H1 (cell line): ENCODE measurements around the gene NOX5. TPM values are rescaled to one million over a fixed set of nuclear protein-coding genes. Genes with fewer than 3 reads are reported as not detected.

Experiments
- CTCF ChIA-PET: fragments of 300-600 bp; sonication (Branson Sonifier 250); formaldehyde crosslinking; loops from one replicate; lab custom pipeline; 2021; ENCODE audit not compliant: partially characterized antibody; lab: Charles Lee
- POLR2A ChIA-PET: fragments of 300-600 bp; sonication (Branson Sonifier 250); formaldehyde crosslinking; loops from one replicate; lab custom pipeline; 2021; ENCODE audit warnings: inconsistent platforms; ENCODE audit not compliant: partially characterized antibody; lab: Charles Lee
- DNase-seq, 2 experiments: peaks; one replicate each; pipeline versions ENCODE4 v3.0.0 to v3.0.0-alpha.2; 2010 to 2022; ENCODE audit warnings: low spot score in 2 of 2, low read depth in 1 of 2, mixed read lengths in 1 of 2
- FAIRE-seq: peaks from 2 replicates; lab custom pipeline; 2011; peaks lifted over from hg19 to GRCh38; lab: Jason Lieb, UNC
- H2AFZ ChIP-seq: 2 replicates; pipeline ENCODE4 v1.8.1; 2012; ENCODE audit warnings: low read length, inconsistent platforms
- H2AK5ac ChIP-seq: 2 replicates; pipeline ENCODE4 v1.6.1; 2013; ENCODE audit warnings: low read depth, low read length
- H2BK120ac ChIP-seq: replicated peaks from 2 replicates; pipeline ENCODE3; 2013; ENCODE audit warnings: low read depth, low read length, inconsistent platforms
- H2BK12ac ChIP-seq: 2 replicates; pipeline ENCODE4 v1.6.1; 2013; ENCODE audit warnings: low read depth, low read length
- H2BK15ac ChIP-seq: 2 replicates; pipeline ENCODE4 v1.6.1; 2013; ENCODE audit warnings: low read length
- H2BK20ac ChIP-seq: 2 replicates; pipeline ENCODE4 v1.6.1; 2013; ENCODE audit warnings: low read length
- H2BK5ac ChIP-seq: 2 replicates; pipeline ENCODE4 v1.6.1; 2013; ENCODE audit warnings: low read depth, low read length
- H3K14ac ChIP-seq: 2 replicates; pipeline ENCODE4 v1.6.1; 2013; ENCODE audit warnings: inconsistent platforms; ENCODE audit not compliant: insufficient read length
- H3K18ac ChIP-seq: 2 replicates; pipeline ENCODE4 v1.6.1; 2013; ENCODE audit warnings: low read length; ENCODE audit errors: extremely low read depth
- H3K23ac ChIP-seq: 2 replicates; pipeline ENCODE4 v1.6.1; 2013; ENCODE audit warnings: inconsistent platforms; ENCODE audit not compliant: insufficient read length
- H3K23me2 ChIP-seq: 2 replicates; pipeline ENCODE4 v1.6.1; 2013; ENCODE audit warnings: low read depth, low read length
- H3K27ac ChIP-seq: 2 replicates; pipeline ENCODE4 v1.6.1; 2011; ENCODE audit warnings: low read depth, low read length, inconsistent platforms
- H3K27me3 ChIP-seq, 4 experiments: replicated peaks in 1 of 4; 1 replicate in 1 of 4; 2 replicates in 3 of 4; pipeline versions ENCODE4 v1.6.1 to v1.8.1; 2011 to 2013; ENCODE audit warnings: low read length in 3 of 4, mild to moderate bottlenecking in 3 of 4, inconsistent platforms in 2 of 4, mixed read lengths in 2 of 4, moderate library complexity in 1 of 4; ENCODE audit not compliant: control insufficient read depth in 3 of 4, insufficient read depth in 3 of 4; ENCODE audit errors: extremely low read depth in 1 of 4
- H3K36me3 ChIP-seq, 4 experiments: 2 replicates each; pipeline versions ENCODE4 v1.6.1 to v1.8.1; 2011 to 2013; ENCODE audit warnings: mild to moderate bottlenecking in 4 of 4, low read length in 3 of 4, moderate library complexity in 2 of 4, control low read depth in 1 of 4, inconsistent platforms in 1 of 4; ENCODE audit not compliant: insufficient read depth in 4 of 4, control insufficient read depth in 2 of 4
- H3K4ac ChIP-seq: replicated peaks from 2 replicates; pipeline ENCODE3; 2013; ENCODE audit warnings: low read length, low read depth, mixed read lengths, inconsistent platforms; ENCODE audit not compliant: insufficient read length
- H3K4me1 ChIP-seq, 4 experiments: replicated peaks in 1 of 4; 1 replicate in 1 of 4; 2 replicates in 3 of 4; pipeline versions ENCODE4 v1.6.1 to v1.8.1; 2011 to 2013; ENCODE audit warnings: low read length in 3 of 4, inconsistent platforms in 2 of 4, mixed read lengths in 1 of 4; ENCODE audit not compliant: insufficient read depth in 4 of 4, control insufficient read depth in 3 of 4
- H3K4me2 ChIP-seq, 2 experiments: 2 replicates each; pipeline versions ENCODE4 v1.6.1 to v1.8.1; 2011 to 2013; ENCODE audit warnings: low read depth in 2 of 2, low read length in 2 of 2, control low read depth in 1 of 2, inconsistent platforms in 1 of 2, mild to moderate bottlenecking in 1 of 2; ENCODE audit not compliant: insufficient read depth in 1 of 2
- H3K4me3 ChIP-seq, 4 experiments: fragments of 200-600, 300-600 bp in 1 of 4; sonication (generic), shearing (Covaris generic), sonication (Bioruptor Twin) in 1 of 4; 2 replicates each; pipeline versions ENCODE4 v1.5.1 to v1.8.1; 2011 to 2016; ENCODE audit warnings: low read length in 4 of 4, low read depth in 3 of 4, control low read depth in 2 of 4, inconsistent platforms in 2 of 4, mild to moderate bottlenecking in 2 of 4, mixed read lengths in 1 of 4, moderate library complexity in 1 of 4; ENCODE audit not compliant: insufficient read depth in 2 of 4; ENCODE audit errors: extremely low read depth in 1 of 4
- H3K56ac ChIP-seq: replicated peaks from 2 replicates; pipeline ENCODE3; 2013; ENCODE audit warnings: low read depth, mild to moderate bottlenecking, mixed read lengths, low read length, inconsistent platforms; ENCODE audit not compliant: insufficient read length
- H3K79me1 ChIP-seq: 2 replicates; pipeline ENCODE4 v1.6.1; 2013; ENCODE audit warnings: low read depth, low read length, control low read depth
- H3K79me2 ChIP-seq, 2 experiments: 2 replicates each; pipeline versions ENCODE4 v1.6.1 to v1.8.1; 2012 to 2013; ENCODE audit warnings: low read length in 2 of 2, mild to moderate bottlenecking in 2 of 2, inconsistent platforms in 1 of 2; ENCODE audit not compliant: insufficient read depth in 2 of 2, control insufficient read depth in 1 of 2
- H3K9ac ChIP-seq, 4 experiments: replicated peaks in 1 of 4; 1 replicate in 1 of 4; 2 replicates in 3 of 4; pipeline versions ENCODE4 v1.6.1 to v1.8.1; 2011 to 2013; ENCODE audit warnings: low read depth in 3 of 4, low read length in 3 of 4, control low read depth in 2 of 4, mild to moderate bottlenecking in 2 of 4, moderate library complexity in 2 of 4, inconsistent platforms in 1 of 4; ENCODE audit errors: extremely low read depth in 1 of 4
- H3K9me3 ChIP-seq, 2 experiments: 2 replicates each; pipeline versions ENCODE4 v1.6.1 to v1.8.1; 2012 to 2013; ENCODE audit warnings: mild to moderate bottlenecking in 2 of 2, moderate library complexity in 2 of 2, control low read depth in 1 of 2, inconsistent platforms in 1 of 2, low read depth in 1 of 2, low read length in 1 of 2, mixed read lengths in 1 of 2; ENCODE audit not compliant: insufficient read depth in 2 of 2
- H4K20me1 ChIP-seq, 2 experiments: replicated peaks in 1 of 2; 2 replicates each; pipeline versions ENCODE3 to v1.8.1; 2011 to 2013; ENCODE audit warnings: inconsistent platforms in 2 of 2, low read length in 2 of 2, mild to moderate bottlenecking in 1 of 2; ENCODE audit not compliant: insufficient read depth in 2 of 2, control insufficient read depth in 1 of 2
- H4K5ac ChIP-seq: 2 replicates; pipeline ENCODE4 v1.6.1; 2013; ENCODE audit warnings: low read length, low read depth, mixed read lengths, inconsistent platforms; ENCODE audit not compliant: insufficient read length
- H4K8ac ChIP-seq: 2 replicates; pipeline ENCODE4 v1.8.0; 2013; ENCODE audit warnings: mild to moderate bottlenecking, moderate library complexity, low read length, inconsistent platforms; ENCODE audit not compliant: insufficient read depth; ENCODE audit errors: extremely low read depth
- H4K91ac ChIP-seq: replicated peaks from 2 replicates; pipeline ENCODE3; 2013; ENCODE audit warnings: low read length, mixed read lengths, inconsistent platforms; ENCODE audit not compliant: insufficient read length
- NANOG ChIP-seq: IDR thresholded peaks from 2 replicates; pipeline ENCODE4 v1.6.1; 2011; ENCODE audit warnings: low read length, low read depth, mild to moderate bottlenecking, inconsistent platforms; ENCODE audit not compliant: insufficient read depth, poor library complexity, severe bottlenecking
- SIRT6 ChIP-seq: IDR thresholded peaks from one replicate; pipeline ENCODE4 v1.7.1; 2012; ENCODE audit warnings: low read length, inconsistent platforms
- YY1 ChIP-seq: IDR thresholded peaks from 2 replicates; pipeline ENCODE4 v1.6.1; 2011; ENCODE audit warnings: low read depth, mild to moderate bottlenecking, low read length
- WGBS, 2 experiments: shearing (Covaris generic) in 1 of 2; methylation state at CpG; one replicate each; pipeline versions ENCODE4 v1.1.6 to v1.1.7; 2013 to 2015; ENCODE audit warnings: low lambda C conversion rate in 2 of 2, mixed read lengths in 2 of 2, inconsistent platforms in 1 of 2, low coverage in 1 of 2, missing lambda C conversion rate in 1 of 2; ENCODE audit not compliant: insufficient replicate concordance in 2 of 2, insufficient coverage in 1 of 2, insufficient read length in 1 of 2; ENCODE audit errors: extremely low coverage in 1 of 2, missing lambda C conversion rate in 1 of 2; 5-methylcytosine and 5-hydroxymethylcytosine counted together
- polyA plus RNA-seq, 7 experiments: library from polyadenylated mRNA; depleted of rRNA in 3 of 7; stranded (reverse) in 5 of 7; unstranded in 2 of 7; fragments of >200 nt in 5 of 7; fragments of 200-250 nt in 2 of 7; gene quantifications; 1 replicate in 5 of 7; 2 replicates in 1 of 7; 4 replicates in 1 of 7; pipeline versions ENCODE4 v1.2.1 to v1.2.3, GENCODE V29; 2011 to 2013; ENCODE audit warnings: missing spikeins in 2 of 7, mixed read lengths in 2 of 7
- total RNA-seq: library from RNA; stranded (reverse); fragmentation: NEBNext Ultra II Directional; extraction: Animal tissue kit (Norgen Biotek cat#: 25700); gene quantifications from 2 replicates; pipeline ENCODE4 v1.2.1, GENCODE V29; 2021

NOX5 gene
- total and polyA plus RNA-seq, 2 of the 8 experiments (the other 6 are each of a cell fraction or from before 2014, with no cell fraction given) = under 0.01 TPM; not detected in 1

- no peaks in the 10 kb centered on the region; a peak in 1 of 8 replicates for H3K36me3 ChIP-seq
- H2BK120ac ChIP-seq = no peak overlapping the region
- H3K14ac ChIP-seq = no peak overlapping the region
- no peak overlapping the region for H3K4me2 ChIP-seq
- no peak overlapping the region for H4K91ac ChIP-seq
- no peaks in the 10 kb centered on the region for H3K23me2 ChIP-seq
- H3K18ac ChIP-seq = no peak overlapping the region
- no peak overlapping the region for H3K4ac ChIP-seq
- no peak overlapping the region for H2BK12ac ChIP-seq
- no peak overlapping the region for H4K5ac ChIP-seq
- H3K4me3 ChIP-seq = no peak overlapping the region
- POLR2A ChIA-PET = no interaction called here
- H3K27me3 ChIP-seq = 0 out of 7 replicates have a peak, but pooled peaks cover 0 to 2% (median 0%) of the 10 kb centered on the region in 4 experiments
- H2BK15ac ChIP-seq = no peak overlapping the region
- H3K79me1 ChIP-seq = no peaks in the 10 kb centered on the region
- no peaks in the 10 kb centered on the region for H4K20me1 ChIP-seq
- 0 out of 4 replicates have a peak, but pooled peaks cover 2 to 6% of the 10 kb centered on the region in 2 experiments for H3K9me3 ChIP-seq
- no peaks in the 10 kb centered on the region for H3K79me2 ChIP-seq
- TF ChIP-seq SIRT6 (no peak), YY1 (no peak), NANOG (no peak)
- TF ChIP-seq, all 59 proteins: peak for 0
- DNase-seq = no peak
- Histone ChIP-seq H2AK5ac (no peak overlapping the region), H2BK5ac (no peak overlapping the region), H3K27ac (no peak overlapping the region), H3K4me1 (peaks cover 5 to 12% (median 7%) of the 10 kb centered on the region in 4 experiments; a peak in 6 of 7 replicates), H2BK20ac (no peak overlapping the region), H3K56ac (no peak overlapping the region), H3K23ac (no peak overlapping the region), H2AFZ (no peak overlapping the region), H3K9ac (no peak overlapping the region), H4K8ac (no peak overlapping the region)
- CTCF ChIA-PET = interaction anchor here (0.8 kb wide), 1 partner anchor 314 kb away, joined by 3 read pairs; no protein-coding TSS in a partner anchor
- FAIRE-seq = no peak
- 0% methylated on average over 1 of the region's 1 CpG; no CpG with 5 or more reads in 1 of the 2 experiments for WGBS, 2 experiments
These were observed 26.8 kb upstream of the NOX5 start for GRCh38 chr15:68987676-68988075.
